Endometrial microvascular endothelial cells (primary cell): ENCODE results near the gene EDN2. TPM values are rescaled to one million over a fixed set of nuclear protein-coding genes. Genes with fewer than 3 reads are reported as not detected.

Source experiments
- in situ Hi-C: cut with HindIII; loops from 2 replicates; pipeline ENCODE4 v1.10.0; 2017; ENCODE audit warnings: low sequenced_read_pairs, low pct_unique_long_range_greater_than_20kb; ENCODE audit errors: inconsistent ontology term
- total RNA-seq: library from RNA; depleted of rRNA; stranded (reverse); fragments of >200 nt; gene quantifications from one replicate; pipeline ENCODE4 v1.2.3, GENCODE V29; 2015; ENCODE audit errors: inconsistent ontology term

EDN2 gene
- total RNA-seq, 1 donor from 2014 or later: not detected

- in situ Hi-C loops: no loop called here
Measured at GRCh38 chr1:41452704-41453290, 31.7 kb downstream of the EDN2 start.

GRCh38 chr1:41450747-41451285 lies 33.7 kb downstream of the EDN2 start:
- in situ Hi-C loops: no loop called here

- in situ Hi-C loops: no loop called here
Measured at GRCh38 chr1:41449326-41449921, 35.1 kb downstream of the EDN2 start.

DNA sequence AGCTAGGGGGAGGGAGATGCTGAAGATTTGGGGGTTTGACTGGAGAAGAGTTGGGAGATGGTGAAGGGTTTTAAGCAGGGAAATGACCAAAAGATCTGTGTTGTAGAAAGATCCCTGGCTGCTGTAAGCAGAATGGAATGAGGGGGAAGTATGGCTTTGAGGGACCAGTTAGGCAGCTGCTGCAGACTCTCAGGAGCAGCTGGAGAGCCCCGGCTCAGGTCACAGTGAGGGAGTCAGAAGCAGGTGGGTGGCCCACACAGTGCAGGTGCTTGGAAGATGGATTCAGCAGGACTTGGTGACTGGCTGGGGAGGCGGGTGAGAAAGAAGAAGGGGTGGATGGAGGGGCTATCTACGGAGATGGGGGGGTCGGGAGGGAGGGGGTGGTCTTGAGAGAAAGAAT lies 35.7 kb downstream of the EDN2 start:
- in situ Hi-C loops: no loop called here

- in situ Hi-C loops: no loop called here
Measured at GRCh38 chr1:41447995-41448770, 36.3 kb downstream of the EDN2 start.

- in situ Hi-C loops: no loop called here
Measured at GRCh38 chr1:41446851-41447610, 37.5 kb downstream of the EDN2 start.

GRCh38 chr1:41444785-41445184 lies 39.7 kb downstream of the EDN2 start:
- in situ Hi-C loops: no loop called here

GRCh38 chr1:41444246-41444645 lies 40.2 kb downstream of the EDN2 start:
- in situ Hi-C loops: no loop called here

DNA sequence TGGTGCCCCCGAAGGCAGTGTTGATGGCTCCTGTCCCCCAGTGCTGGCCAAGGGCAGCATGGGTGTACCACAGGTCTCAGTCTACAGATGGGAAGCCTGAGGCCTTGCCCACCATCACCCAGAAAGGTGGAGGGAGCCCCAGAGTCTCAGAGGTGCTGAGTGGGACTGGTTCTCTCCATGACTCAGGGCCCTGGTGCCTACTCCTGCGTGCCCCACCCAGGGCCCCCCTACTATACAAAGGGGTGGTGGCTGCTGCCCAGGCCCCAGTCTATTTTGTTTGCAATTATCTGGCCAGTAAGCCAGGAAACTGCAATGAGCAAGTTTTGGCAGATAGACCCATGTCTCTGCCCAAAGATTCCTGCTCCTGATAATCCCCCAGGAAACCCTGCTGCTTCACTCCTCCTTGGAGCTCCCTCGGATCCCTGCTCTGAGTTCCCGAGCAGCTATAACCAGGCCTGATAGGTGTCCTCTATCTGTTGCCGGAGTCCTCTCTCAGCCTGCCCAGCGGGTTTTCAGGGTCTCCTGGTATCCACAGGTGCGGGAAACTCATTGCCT lies 41.7 kb downstream of the EDN2 start:
- in situ Hi-C loops: no loop called here

DNA sequence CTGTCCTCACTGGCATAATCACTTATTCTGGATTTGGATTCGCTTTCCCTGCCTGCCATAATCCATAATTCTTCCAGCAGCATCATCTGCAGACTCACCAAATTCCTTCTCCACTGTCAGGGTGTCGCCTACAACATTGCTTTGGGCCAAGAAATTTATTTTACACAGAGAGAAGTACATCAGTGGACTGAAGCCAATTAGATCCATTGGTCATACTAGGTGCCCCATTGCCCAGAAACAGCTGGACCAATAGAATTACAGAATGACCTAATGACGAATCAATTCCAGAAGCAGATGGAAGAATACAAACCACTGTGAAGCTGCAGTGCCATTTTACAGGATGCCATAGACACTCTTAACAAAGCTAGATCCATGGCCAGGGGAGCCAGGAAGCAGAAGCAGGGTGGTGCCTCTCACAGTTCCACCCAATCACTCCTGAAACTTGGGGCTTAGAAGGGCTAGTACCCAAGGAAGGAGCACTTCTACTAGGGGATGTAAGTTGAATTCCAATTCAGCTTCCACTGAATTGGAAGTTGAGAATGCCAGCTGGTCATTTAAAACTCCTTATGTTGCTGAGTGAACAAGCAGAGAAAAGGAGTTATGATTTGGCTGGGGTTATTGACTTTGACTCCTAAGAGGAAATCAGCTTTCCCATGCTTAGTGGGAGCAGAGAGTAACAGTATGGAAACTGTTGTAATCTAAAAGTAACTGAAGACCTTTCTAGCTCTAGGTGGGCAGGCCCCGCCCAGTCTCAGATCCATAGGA lies 44.0 kb downstream of the EDN2 start:
- in situ Hi-C loops: no loop called here

DNA sequence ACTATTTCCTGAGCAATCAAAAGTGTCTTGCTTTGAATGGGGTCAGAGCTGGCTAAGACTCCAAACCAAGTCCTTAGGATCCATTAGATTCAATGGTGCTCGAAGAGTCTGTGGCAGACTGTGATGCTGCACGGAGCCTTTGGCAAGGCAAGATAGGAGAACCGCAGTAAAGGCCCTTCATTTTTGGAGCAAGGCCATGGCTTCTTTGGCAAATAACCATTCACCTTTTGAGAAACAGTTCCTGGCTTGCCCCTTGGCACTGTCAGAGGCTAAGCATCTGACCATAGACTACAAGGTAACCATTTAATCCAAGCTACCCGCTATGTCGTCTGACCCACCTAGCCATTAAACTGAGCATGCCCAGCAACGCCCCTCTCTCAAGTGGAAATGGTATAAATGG lies 45.2 kb downstream of the EDN2 start:
- in situ Hi-C loops: no loop called here

GRCh38 chr1:41438711-41439110 lies 45.8 kb downstream of the EDN2 start:
- in situ Hi-C loops: no loop called here

DNA sequence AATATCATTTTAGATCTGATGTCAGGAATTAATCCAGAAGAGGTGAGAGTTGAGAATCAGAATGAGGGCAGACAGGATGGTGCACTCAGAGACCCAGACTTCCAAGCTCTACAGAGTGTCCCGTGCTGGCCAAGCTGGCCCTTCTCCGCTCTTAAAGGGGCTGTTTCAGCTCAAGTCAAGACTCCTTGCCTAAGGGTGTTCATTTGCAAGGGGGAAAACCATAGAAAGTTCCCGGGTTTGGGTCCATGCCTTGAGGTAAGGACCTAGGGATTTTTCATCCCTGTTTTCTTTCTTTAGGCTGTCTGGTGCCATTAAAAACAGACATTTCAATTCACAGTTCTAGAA lies 47.5 kb downstream of the EDN2 start:
- in situ Hi-C loops: no loop called here

- in situ Hi-C loops: no loop called here
Measured at GRCh38 chr1:41436281-41437010, 48.0 kb downstream of the EDN2 start.

DNA sequence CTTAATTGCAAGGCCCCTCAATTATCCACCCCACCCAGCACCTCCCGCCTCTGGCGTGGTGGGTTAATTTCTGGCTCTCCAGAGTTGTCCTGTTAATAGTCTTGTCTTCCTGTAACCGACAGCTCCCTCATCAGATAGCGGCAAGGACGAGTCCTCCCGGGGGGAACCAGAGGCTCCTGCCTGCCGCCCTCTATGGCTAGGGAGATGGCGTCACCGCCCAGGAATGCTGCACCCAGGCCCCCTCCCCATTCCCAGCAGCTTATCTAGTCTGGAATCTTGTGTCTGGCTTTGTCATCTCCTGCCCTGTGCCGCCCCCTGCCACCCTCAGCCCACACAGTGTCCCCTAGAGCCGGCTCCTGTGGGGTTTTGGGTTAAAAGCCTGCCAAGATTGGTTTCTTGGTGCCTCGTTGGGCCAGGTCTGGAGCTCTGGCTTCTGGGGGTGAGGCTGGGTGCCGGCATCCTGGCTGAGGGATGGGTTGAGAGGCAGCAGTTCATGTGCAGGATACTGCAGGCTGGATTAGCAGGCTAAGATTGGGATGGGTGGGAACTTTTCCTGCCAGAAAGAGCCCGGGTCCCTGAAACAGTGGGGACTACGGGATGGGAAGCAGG lies 48.8 kb downstream of the EDN2 start:
- in situ Hi-C loops: no loop called here

DNA sequence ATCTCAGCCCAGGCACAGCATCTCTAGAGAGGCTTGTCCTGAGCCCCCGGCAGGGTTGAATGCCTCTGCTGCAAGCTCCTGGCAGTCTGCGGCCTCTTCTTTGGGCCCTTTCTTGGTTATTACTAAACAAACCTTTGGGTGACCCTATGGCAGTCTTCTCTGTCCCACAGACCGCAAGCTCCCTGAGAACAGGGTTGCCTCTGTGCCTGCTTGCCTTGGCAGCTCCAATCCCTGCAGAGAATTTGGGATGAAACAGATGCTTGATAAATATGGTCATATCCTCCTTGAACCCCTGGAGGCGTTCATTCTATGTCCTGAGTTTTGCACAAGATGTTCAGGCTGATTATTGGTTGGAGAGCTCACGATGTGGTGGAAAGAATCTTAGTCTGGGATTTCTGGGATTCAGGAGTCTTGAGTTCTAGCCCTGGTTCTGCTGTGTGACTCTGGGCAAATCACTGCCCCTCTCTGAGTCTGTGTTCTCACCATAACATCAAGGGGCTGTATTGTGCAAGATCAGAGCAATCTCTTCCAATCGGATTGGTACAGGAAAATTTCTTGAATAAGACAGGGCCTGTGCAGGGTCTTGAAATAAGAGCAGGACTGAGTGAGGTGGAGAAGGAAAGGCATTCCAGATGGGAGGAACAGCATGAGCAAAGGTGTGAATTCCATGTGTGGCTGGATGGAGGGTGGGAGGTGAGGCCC lies 49.6 kb downstream of the EDN2 start:
- in situ Hi-C loops: no loop called here

DNA sequence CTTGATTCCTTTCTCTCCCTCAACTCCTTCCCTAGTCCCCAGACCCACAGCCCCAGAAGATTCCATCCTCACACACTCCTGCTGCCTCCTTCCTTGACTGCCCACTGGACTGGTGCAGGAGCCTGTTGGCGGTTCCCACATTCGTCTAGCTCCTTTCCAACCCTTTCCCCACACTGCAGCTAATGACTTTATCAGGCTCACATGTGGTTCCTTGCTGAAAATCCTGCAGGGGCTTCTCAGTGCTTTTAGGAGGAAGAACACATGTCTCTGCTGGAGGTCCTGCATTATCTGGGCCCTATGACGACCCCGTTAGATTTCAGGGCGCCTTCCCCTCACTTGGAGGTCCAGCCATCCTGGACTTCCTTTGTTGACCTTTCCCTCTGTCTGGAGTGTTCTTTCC lies 50.2 kb downstream of the EDN2 start:
- in situ Hi-C loops: no loop called here
